Fibroblast of upper back skin (primary cell): ENCODE data around the gene KREMEN2.

ENCODE experiments used
- DNase-seq: peaks from one replicate; pipeline ENCODE4 v3.0.0-alpha.2; 2013

Gene KREMEN2

GRCh38 chr16:2966043-2966807 lies 2.1 kb downstream of the KREMEN2 start:
- DNase-seq, result no peak

GRCh38 chr16:2966808-2967191 lies 2.7 kb downstream of the KREMEN2 start:
- DNase-seq, result no peak

- DNase-seq, result no peak
These were observed 3.1 kb downstream of the KREMEN2 start for GRCh38 chr16:2967211-2967631.

- no peak for DNase-seq
These were observed 3.7 kb downstream of the KREMEN2 start for GRCh38 chr16:2967721-2968161.

GRCh38 chr16:2968368-2968737 lies 4.3 kb downstream of the KREMEN2 start:
- no peak for DNase-seq

- peak; percentile 78 for DNase-seq
These were observed 4.9 kb downstream of the KREMEN2 start, which contains the start of gene PAQR4 for GRCh38 chr16:2968738-2969544. Gene PAQR4 (plus strand): TSS chr16:2969348. CDS start chr16:2969675, 327 bp downstream.

GRCh38 chr16:2969545-2970521 lies 5.8 kb downstream of the KREMEN2 start:
- peak; percentile 32 for DNase-seq

- no peak for DNase-seq
These were observed 6.5 kb downstream of the KREMEN2 start for GRCh38 chr16:2970563-2970962.

GRCh38 chr16:2971134-2971984 lies 7.3 kb downstream of the KREMEN2 start:
- DNase-seq, result no peak

GRCh38 chr16:2971985-2972784 lies 8.1 kb downstream of the KREMEN2 start:
- DNase-seq, result no peak

GRCh38 chr16:2973093-2973492 lies 9.0 kb downstream of the KREMEN2 start:
- no peak for DNase-seq

GRCh38 chr16:2973605-2974318 lies 9.7 kb downstream of the KREMEN2 start:
- DNase-seq, result no peak

- no peak for DNase-seq
These were observed 10.4 kb downstream of the KREMEN2 start for GRCh38 chr16:2974319-2975056.

GRCh38 chr16:2975161-2975795 lies 11.2 kb downstream of the KREMEN2 start:
- DNase-seq, result no peak

- no peak for DNase-seq
These were observed 12.1 kb downstream of the KREMEN2 start for GRCh38 chr16:2976201-2976600.

- no peak for DNase-seq
These were observed 12.6 kb downstream of the KREMEN2 start for GRCh38 chr16:2976673-2977072.

- DNase-seq, result no peak
These were observed 13.4 kb downstream of the KREMEN2 start for GRCh38 chr16:2977440-2977839.

GRCh38 chr16:2979669-2980226 lies 15.7 kb downstream of the KREMEN2 start:
- no peak for DNase-seq
